ENCODE data around the gene SH3TC1. TPM values are rescaled to one million over a fixed set of nuclear protein-coding genes. Genes with fewer than 3 reads are reported as not detected.

The SH3TC1 gene
- total RNA-seq, 4 donors from 2014 or later: 15.0 to 78.6 (median 41.4) TPM

DNA sequence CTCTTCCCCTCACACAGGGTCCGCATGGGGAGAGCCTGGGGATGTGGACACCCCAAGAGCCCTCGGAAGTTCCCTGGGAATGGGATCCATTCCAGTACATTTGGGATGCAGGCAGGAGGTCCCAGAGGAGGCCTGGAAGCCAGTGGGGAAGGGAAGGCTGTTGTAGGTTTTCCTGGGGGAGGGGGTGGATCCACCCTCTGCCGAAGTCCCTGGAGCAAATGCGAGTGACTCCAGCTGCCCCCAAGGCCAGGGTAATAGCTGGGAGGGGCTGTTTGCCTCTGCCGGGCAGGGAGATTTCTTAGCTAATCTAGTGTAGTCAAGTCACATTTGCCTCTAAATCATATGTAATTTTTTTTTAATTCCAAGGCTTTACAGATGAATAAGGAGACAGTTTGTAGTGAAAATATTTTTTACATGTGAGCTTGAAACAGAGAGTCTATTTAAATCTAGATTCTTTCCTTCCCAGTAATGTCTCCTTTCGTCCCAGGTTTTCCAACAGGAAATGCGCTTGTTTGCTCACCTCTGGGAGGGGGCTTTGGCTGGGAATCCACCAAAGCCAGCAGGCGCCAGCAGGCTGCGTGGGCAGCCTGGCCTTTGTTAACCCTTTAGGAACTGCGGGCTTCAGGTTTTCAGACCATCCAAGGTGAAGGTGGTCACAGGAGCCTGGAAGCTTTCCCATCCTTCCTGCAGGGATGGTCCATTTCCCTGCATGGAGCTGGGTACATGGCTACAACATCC lies 26.8 kb downstream of the SH3TC1 start:
- no peak for DNase-seq
- TF ChIP-seq POLR2A (IDR thresholded peaks at IDR 0.05) (no peak), POLR2AphosphoS5 (IDR thresholded peaks at IDR 0.05) (no peak), EP300 (IDR thresholded peaks at IDR 0.05; ENCODE audit: low read depth) (no peak)
- TF ChIP-seq, protein P1, sequence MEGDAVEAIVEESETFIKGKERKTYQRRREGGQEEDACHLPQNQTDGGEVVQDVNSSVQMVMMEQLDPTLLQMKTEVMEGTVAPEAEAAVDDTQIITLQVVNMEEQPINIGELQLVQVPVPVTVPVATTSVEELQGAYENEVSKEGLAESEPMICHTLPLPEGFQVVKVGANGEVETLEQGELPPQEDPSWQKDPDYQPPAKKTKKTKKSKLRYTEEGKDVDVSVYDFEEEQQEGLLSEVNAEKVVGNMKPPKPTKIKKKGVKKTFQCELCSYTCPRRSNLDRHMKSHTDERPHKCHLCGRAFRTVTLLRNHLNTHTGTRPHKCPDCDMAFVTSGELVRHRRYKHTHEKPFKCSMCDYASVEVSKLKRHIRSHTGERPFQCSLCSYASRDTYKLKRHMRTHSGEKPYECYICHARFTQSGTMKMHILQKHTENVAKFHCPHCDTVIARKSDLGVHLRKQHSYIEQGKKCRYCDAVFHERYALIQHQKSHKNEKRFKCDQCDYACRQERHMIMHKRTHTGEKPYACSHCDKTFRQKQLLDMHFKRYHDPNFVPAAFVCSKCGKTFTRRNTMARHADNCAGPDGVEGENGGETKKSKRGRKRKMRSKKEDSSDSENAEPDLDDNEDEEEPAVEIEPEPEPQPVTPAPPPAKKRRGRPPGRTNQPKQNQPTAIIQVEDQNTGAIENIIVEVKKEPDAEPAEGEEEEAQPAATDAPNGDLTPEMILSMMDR (IDR thresholded peaks at IDR 0.05): no peak
- Histone ChIP-seq H3K4me3 (no peak overlapping the region), H3K27me3 (no peaks in the 10 kb centered on the region), H3K36me3 (no peaks in the 10 kb centered on the region), H3K4me1 (peaks cover 7 to 24% (median 12%) of the 10 kb centered on the region in 4 donors), H3K9me3 (no peaks in the 10 kb centered on the region), H3K27ac (no peak overlapping the region)
- in situ Hi-C loops (cut with MboI; ENCODE audit: low pct_ligation_motif_present in 1 of 4, low pct_unique_long_range_greater_than_20kb in 1 of 4, low sequenced_read_pairs in 3 of 4): loop anchor here in 2 of 4 donors (25.0 kb wide), 2 partner anchors 186 to 361 kb away; partner anchors contain the start of genes CPZ (in 1 of the 2) and GPR78 (in 1 of the 2)
- 59 to 60% methylated on average over 1 to 10 of the region's 10 CpGs for WGBS, 2 donors (ENCODE audit: low coverage in 1 of 2)
- intact Hi-C loops (cut with DNase I; ENCODE audit: low total_unique reads): no loop called here

DNA sequence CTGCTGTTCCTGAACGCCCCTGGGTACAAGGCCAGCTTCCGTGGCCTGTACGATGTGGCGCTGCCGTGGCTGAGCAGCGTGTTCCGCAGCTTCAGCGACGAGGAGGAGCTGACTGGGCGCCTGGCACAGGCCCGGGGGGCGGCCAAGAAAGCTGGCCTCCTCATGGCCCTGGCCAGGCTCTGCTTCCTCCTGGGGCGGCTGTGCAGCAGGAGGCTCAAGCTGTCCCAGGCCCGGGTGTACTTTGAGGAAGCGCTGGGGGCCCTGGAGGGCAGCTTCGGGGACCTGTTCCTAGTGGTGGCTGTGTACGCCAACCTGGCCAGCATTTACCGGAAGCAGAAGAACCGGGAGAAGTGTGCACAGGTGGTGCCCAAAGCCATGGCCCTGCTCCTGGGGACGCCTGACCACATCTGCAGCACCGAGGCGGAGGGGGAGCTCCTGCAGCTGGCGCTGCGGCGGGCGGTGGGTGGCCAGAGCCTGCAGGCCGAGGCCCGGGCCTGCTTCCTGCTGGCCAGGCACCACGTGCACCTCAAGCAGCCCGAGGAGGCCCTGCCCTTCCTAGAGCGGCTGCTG lies 28.2 kb downstream of the SH3TC1 start:
- Histone ChIP-seq H3K27ac (no peak overlapping the region), H3K4me1 (peaks cover 7 to 22% (median 12%) of the 10 kb centered on the region in 4 donors), H3K4me3 (no peak overlapping the region), H3K27me3 (no peaks in the 10 kb centered on the region), H3K9me3 (no peaks in the 10 kb centered on the region), H3K36me3 (no peaks in the 10 kb centered on the region)
- in situ Hi-C loops (cut with MboI; ENCODE audit: low pct_ligation_motif_present in 1 of 4, low pct_unique_long_range_greater_than_20kb in 1 of 4, low sequenced_read_pairs in 3 of 4) (loop anchor here in 2 of 4 donors (25.0 kb wide), 2 partner anchors 185 to 360 kb away; partner anchors contain the start of genes CPZ (in 1 of the 2) and GPR78 (in 1 of the 2)), intact Hi-C loops (cut with DNase I; ENCODE audit: low total_unique reads) (no loop called here)
- WGBS, 2 donors (ENCODE audit: low coverage in 1 of 2): 93% methylated on average over 20 of the region's 31 CpGs; no CpG with 5 or more reads in 1 of the 2 donors
- TF ChIP-seq POLR2A (IDR thresholded peaks at IDR 0.05) (no peak), POLR2AphosphoS5 (IDR thresholded peaks at IDR 0.05) (no peak), EP300 (IDR thresholded peaks at IDR 0.05; ENCODE audit: low read depth) (no peak)
- TF ChIP-seq, protein P1 (IDR thresholded peaks at IDR 0.05): no peak
- no peak for DNase-seq

DNA sequence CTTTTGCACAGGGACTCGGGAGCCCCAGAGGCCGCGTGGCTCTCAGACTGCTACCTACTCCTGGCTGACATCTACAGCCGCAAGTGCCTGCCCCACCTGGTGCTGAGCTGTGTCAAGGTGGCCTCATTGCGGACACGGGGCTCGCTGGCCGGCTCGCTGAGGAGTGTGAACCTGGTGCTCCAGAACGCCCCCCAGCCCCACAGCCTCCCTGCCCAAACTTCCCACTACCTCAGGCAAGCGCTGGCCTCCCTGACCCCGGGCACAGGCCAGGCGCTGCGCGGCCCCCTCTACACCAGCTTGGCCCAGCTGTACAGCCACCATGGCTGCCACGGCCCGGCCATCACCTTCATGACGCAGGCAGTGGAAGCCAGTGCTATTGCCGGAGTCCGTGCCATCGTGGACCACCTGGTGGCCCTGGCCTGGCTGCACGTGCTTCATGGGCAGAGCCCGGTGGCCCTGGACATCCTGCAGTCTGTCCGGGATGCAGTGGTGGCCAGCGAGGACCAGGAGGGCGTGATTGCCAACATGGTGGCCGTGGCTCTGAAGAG lies 28.8 kb downstream of the SH3TC1 start:
- TF ChIP-seq, protein P1 (IDR thresholded peaks at IDR 0.05): no peak
- no peak for TF ChIP-seq POLR2A (IDR thresholded peaks at IDR 0.05)
- TF ChIP-seq POLR2AphosphoS5 (IDR thresholded peaks at IDR 0.05): no peak
- peak overlapping the region in 2 of 4 donors; percentile 43 to 46 for H3K27ac ChIP-seq
- 97% methylated on average over 7 of the region's 27 CpGs; no CpG with 5 or more reads in 1 of the 2 donors for WGBS, 2 donors (ENCODE audit: low coverage in 1 of 2)
- no peak for DNase-seq
- intact Hi-C loops (cut with DNase I; ENCODE audit: low total_unique reads) (no loop called here), in situ Hi-C loops (cut with MboI; ENCODE audit: low pct_ligation_motif_present in 1 of 4, low pct_unique_long_range_greater_than_20kb in 1 of 4, low sequenced_read_pairs in 3 of 4) (loop anchor here in 2 of 4 donors (25.0 kb wide), 2 partner anchors 184 to 359 kb away; partner anchors contain the start of genes CPZ (in 1 of the 2) and GPR78 (in 1 of the 2))
- H3K9me3 ChIP-seq: no peaks in the 10 kb centered on the region
- no peak overlapping the region for H3K4me3 ChIP-seq
- peaks cover 7 to 22% (median 12%) of the 10 kb centered on the region in 4 donors for H3K4me1 ChIP-seq
- no peaks in the 10 kb centered on the region for H3K36me3 ChIP-seq
- no peaks in the 10 kb centered on the region for H3K27me3 ChIP-seq

Data from transverse colon (tissue), 4 donors.